ENCODE results near the gene KCNQ4.

DNA sequence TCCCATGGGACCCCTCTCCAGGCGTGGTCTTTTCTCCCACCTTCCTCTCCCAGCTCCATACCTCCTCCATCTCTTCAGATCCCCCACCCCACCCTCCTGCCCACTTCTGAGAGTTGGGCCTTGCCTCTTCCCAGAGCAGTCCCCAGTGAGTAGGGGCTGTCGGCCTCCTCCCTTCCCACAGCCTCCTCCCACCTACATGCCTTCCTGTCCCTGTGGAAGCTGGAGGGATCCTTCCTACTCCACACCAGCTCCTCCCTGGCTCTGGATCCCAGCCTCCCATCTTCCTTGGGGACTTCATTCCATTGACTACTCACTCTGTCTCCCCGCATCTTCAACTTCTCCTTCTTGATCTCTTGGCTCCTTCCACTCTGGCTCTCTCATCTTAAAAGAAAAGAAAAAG lies 24.9 kb downstream of the KCNQ4 start:
- TF ChIP-seq YY1 (IDR thresholded peaks at IDR 0.05; ENCODE audit: insufficient read depth, insufficient read length): no peak
- TF ChIP-seq ZNF274 (IDR thresholded peaks at IDR 0.05; ENCODE audit: low read depth, low read length): no peak

All from NT2/D1 (cell line).